Left colon (tissue), 2 donors: ENCODE results near the gene TBC1D22A. TPM values are rescaled to one million over a fixed set of nuclear protein-coding genes. Genes with fewer than 3 reads are reported as not detected.
A peak's percentile ranks its signal among the peaks of the same experiment; 100 is the strongest.

Experiments
- ATAC-seq: fragments of 200-7000 bp; cut with Tn5 transposase; one replicate; pipeline ENCODE4 v1.9.1; 2020; ENCODE audit warnings: mild to moderate bottlenecking, moderate library complexity
- DNase-seq, 2 donors: peaks; one replicate each; pipeline ENCODE4 v3.0.0-alpha.2; 2020
- intact Hi-C, 2 donors: fragments of 100-400 bp; cut with DNase I in 1 of 2; cut with micrococcal nuclease in 1 of 2; formaldehyde crosslinking; loops; one replicate each; pipeline versions ENCODE4 v1.11.2 to v1.14.0; 2022; cut with DNase I, micrococcal nuclease
- total RNA-seq, 2 donors: library from RNA; stranded (reverse); fragmentation: NEBNext Ultra II Directional; extraction: Animal tissue kit (Norgen Biotek cat#: 25700); gene quantifications; one replicate each; pipeline ENCODE4 v1.2.1, GENCODE V29; 2021
- donor health status: DM: no; HTN: no; CAD: no.
- donor health status: DM: yes; HTN: yes; CAD: no.

Gene TBC1D22A
- total RNA-seq, 2 donors from 2014 or later = 40.7 to 45.2 TPM

GRCh38 chr22:47032956-47033647, 270.7 kb downstream of the TBC1D22A start:
- ATAC-seq (peak; percentile 69), DNase-seq (peak in 1 of 2 donors; percentile 73)
- intact Hi-C loops = no loop called here

GRCh38 chr22:47033648-47034000, 271.2 kb downstream of the TBC1D22A start:
- intact Hi-C loops = no loop called here
- no peak for DNase-seq
- no peak for ATAC-seq

GRCh38 chr22:47034076-47034808, 271.8 kb downstream of the TBC1D22A start:
- DNase-seq = no peak
- intact Hi-C loops = no loop called here

DNA sequence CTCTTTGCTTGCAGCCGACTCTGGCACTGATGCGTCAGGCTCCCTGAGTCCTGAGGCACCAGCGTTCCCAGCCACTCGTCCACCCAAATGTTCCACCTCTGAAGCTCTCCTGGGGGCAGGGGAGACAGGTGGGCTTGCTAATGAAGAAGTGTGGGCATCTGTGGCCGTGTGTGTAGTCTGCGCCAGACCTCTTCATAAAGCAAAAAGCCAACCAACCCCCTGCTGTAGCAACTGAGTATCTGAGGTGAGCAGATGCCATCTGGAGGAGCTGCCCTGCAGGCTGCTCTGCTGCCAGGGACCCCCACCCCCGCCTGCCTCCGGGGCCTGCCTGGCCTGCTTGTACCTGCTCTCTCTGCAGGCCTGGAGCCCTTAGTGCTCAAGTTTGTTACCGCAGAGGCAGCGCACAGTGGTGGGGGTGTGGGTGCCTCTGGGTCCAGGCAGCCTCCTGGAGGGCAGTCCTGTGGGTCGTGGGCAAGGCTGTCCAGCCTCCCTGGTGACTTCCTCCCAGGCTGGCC, 272.5 kb downstream of the TBC1D22A start:
- DNase-seq = no peak
- intact Hi-C loops = no loop called here

More at GRCh38 chr22:47034076-47034808, 271.8 kb downstream of the TBC1D22A start:
- ATAC-seq = no peak

DNA sequence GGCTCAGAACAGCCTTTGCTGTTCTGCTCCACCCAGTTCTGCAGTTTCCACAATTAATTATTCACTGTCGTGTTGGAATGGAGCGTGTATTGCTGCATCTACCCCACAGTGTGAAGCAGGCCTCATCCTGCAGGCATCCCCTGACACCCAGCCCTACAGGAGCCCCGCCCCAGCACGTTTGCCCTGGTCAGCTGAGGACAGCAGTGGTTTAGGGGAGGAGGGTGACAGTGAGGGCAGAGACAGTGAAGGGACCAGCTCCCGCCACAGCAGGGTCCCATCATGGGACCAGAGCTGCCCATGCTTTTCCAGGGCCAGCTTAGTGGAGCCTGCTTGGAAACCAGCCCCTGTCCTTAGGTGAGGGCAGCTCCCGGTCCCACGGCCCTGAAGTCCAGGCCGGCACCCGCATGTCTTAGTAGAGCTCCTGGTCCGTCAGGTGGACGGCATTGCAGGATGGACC, 273.0 kb downstream of the TBC1D22A start:
- DNase-seq (no peak), ATAC-seq (no peak)
- intact Hi-C loops = no loop called here

More for the DNA sequence above, 272.5 kb downstream of the TBC1D22A start:
- ATAC-seq = no peak

DNA sequence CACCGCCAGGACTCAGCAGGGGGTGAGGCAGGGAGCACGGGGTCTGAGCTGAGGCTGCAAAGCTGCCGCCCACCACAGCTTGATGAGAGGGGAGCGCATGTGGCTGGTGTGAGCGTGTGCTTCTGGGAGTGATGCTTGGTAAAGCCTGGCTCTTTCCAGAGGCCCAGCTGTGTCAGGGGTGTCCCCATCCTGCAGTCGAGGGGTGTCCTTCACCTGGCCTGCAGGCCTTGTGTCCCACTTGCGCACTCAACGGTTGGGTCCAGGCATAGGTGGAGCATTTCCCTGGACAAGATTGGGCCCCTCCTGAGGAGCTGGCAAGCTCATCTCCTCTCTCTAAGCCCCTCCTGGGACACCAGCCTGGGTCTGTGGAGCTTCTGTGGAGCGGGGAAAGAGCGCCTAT, 273.9 kb downstream of the TBC1D22A start:
- intact Hi-C loops = no loop called here
- no peak for ATAC-seq
- DNase-seq = no peak

DNA sequence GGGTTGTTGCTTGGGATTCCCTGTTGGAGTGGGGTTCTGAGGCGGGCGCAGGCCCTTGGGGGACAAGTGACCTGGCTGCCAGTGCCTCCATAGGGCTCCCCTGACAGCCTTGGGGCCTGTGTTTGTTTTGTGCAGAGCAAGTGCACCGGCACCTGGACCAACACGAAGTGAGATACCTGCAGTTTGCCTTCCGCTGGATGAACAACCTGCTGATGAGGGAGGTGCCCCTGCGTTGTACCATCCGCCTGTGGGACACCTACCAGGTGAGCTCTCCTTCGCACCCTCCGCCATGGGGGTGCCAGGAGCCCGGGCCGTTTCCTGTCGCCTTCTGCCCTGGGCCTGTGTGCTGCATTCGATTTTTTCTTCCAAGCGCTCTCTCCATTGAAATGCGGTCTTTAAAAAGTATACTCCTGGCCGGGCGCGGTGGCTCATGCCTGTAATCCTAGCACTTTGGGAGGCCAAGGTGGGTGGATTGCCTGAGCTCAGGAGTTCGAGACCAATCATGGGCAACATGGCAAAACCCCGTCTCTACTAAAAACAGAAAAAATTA, 274.6 kb downstream of the TBC1D22A start:
- ATAC-seq (no peak), DNase-seq (no peak)
- intact Hi-C loops = no loop called here

- no peak for ATAC-seq
- intact Hi-C loops = no loop called here
- no peak for DNase-seq
These were observed 275.9 kb downstream of the TBC1D22A start for GRCh38 chr22:47038206-47038835.

- intact Hi-C loops = no loop called here
- no peak for ATAC-seq
- DNase-seq = no peak
These were observed 276.9 kb downstream of the TBC1D22A start for GRCh38 chr22:47039356-47039755.

GRCh38 chr22:47040486-47041270, 278.2 kb downstream of the TBC1D22A start:
- ATAC-seq = no peak
- intact Hi-C loops = no loop called here
- DNase-seq = no peak

DNA sequence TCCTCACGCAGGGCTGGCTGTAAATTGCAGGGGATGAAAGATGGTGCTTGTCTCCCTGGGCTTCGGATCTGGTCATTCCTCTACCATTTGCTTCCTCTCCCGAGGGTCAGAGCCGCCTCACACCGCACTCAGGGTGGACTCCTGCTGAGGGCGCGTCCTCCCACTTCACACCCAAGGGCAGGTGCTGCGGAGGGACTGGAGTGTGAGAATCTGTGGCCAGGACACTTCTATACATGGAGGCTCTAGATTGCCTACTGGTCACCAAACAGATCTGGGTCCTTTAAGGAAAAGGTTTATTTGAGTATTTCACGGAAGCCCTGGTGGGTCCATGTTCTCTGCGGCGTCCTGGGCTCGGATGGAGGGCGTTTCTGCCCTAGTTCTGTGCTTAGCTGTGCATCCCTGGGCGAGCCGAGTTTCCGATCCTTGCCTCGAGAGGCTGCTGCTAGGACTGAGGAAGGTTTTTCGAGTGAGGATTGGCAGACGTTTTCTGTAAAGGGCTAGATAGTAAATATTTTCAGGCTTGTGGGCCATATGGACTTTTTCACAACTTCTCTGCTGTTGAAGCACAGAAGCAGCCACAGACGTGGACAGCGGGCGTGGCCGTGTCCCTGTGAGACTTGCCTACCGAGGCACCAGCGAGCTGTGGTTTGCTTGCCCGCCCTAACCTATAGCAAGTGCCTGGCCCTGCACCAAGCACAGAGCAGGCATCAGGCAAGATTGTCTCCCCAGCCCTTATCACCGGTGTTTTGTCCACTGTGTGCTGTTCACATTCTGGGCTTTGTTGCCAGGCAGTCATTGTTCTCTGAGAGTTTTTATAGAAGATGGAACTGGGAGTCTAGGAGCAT, 279.0 kb downstream of the TBC1D22A start:
- DNase-seq (no peak), ATAC-seq (no peak)
- intact Hi-C loops = no loop called here

DNA sequence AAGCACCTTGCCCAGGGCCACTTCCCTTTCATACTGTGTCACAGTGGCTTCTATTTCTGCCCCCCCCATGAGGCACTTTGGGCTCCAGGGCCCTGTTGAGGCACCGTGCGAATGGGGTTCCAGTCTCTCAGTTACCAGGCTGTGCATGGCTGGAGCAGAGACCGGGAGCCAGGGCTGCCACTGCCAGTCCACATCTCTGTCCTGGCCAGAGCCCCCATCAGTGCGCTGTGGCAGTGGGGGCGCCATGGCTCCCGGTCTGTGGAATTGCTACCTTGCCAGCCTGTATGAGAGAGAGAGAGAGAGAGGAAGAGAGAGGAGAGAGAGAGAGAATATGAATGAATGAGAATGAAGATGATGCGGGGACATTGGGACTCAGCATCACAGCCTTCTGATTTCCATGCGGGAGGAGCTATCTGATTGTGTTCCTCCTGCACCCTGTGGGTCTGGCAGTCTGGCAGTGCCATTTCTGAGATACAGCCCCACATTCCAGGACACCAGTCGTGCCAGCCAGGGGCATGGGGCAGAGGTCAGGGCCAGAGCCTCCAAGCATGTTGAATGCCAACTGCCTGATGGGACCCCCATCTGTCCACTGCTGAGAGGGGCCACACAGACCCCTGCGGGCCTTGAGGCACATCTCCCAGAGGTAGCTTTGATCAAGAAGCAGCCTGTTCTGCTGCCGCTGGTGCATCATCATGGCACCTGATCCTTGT, 279.8 kb downstream of the TBC1D22A start:
- DNase-seq = no peak
- no peak for ATAC-seq

GRCh38 chr22:47042861-47043496, 280.5 kb downstream of the TBC1D22A start:
- intact Hi-C loops = no loop called here
- no peak for DNase-seq
- ATAC-seq = no peak

More for the DNA sequence above, 279.8 kb downstream of the TBC1D22A start:
- intact Hi-C loops = no loop called here

DNA sequence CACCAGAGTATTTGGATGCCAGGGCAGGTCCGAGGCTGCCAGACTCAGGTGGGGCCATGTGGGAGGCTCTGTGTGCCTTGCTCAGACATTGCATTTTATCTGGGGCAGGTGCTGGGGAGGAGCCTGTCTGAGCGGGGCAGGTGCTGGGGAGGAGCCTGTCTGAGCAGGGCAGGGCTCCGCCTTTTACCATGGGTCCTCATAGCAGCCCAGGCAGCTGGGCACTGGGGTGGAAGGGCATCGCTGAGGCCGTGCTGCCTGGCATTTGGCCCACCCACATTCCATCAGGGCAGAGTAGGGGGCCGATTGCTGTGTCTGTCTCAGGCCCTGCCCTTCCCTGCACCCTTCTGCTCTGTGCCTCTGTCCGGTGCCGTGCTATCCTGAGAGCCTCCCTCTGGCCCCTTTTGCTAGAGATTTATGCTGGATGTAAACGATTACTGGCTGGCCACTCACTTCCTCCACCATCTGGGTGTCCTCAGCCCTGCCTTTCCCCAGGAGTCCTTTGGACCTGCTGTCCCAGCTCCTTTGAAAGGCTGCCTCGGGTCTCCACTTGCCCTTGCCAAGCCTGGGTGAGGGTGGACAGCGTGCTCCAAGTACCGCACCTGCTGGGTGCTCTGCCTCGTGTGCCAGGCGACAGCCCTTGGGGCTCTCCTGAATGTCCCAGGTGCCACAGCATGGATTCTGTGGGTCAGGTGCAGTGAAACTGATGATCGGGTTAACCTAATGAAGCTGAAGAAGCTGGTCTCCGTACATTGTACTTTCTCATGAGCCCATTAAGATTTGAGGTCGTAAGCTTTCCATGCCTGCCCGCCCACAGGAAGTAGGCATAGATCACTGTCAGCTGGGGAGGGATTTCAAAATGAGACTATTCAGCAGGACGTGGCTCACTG, 281.6 kb downstream of the TBC1D22A start:
- intact Hi-C loops = no loop called here
- peak; percentile 90 for ATAC-seq
- DNase-seq = peak; percentile 77 to 89

DNA sequence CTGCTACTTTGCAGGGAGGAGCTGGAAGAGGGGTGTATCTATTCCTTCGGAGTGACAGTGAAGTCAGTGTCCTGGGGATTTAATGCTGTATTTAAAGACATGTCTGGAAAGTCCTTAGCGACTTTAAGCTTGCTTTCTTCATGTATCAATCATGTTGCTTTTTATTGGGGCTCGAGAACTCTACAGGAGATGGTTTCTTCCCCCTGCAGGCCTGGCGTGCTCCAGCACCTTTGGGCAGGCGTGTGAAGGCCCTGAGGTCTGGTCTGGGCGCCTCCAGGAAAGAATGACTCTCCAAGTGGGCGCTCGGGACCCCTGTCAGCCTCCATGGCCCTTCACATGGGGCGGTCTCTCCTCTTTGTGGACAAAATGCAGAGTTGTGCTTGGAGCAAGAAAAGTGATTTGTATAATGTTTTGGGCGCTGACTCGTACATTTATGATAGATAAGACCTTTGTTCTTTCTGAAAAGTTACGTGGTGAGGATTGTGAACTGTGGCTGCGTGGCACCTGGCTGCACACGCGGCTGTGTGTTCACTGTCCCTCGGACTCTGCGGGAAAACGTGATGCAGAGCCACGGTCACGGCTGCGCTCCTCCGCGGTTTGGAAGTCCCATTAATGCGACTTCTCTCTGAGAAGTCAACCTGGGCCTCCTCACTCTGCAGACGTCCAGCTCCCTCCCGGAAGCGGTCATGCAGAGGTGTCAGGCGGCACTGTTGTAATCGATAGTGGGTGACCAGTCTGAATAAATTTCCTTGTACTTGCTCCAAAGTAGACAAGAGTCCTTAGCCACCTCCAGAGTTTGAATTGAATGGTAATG, 282.5 kb downstream of the TBC1D22A start:
- peak in 1 of 2 donors; percentile 26 for DNase-seq
- intact Hi-C loops = no loop called here
- no peak for ATAC-seq
